ENCODE results near the gene SCMH1.

SCMH1 gene

GRCh38 chr1:41241749-41242341, at the start of gene SCMH1:
Gene SCMH1 (minus strand): TSS chr1:41242306. CDS start chr1:41186133, 56,173 bp downstream.
- in situ Hi-C loops (cut with MboI; ENCODE audit: low sequenced_read_pairs): no loop called here

- in situ Hi-C loops (cut with MboI; ENCODE audit: low sequenced_read_pairs): no loop called here
Measured at GRCh38 chr1:41291195-41291594, 49.1 kb upstream of the SCMH1 start.

- in situ Hi-C loops (cut with MboI; ENCODE audit: low sequenced_read_pairs): no loop called here
Measured at GRCh38 chr1:41289196-41289595, 47.1 kb upstream of the SCMH1 start.

GRCh38 chr1:41286992-41287391, 44.9 kb upstream of the SCMH1 start:
- in situ Hi-C loops (cut with MboI; ENCODE audit: low sequenced_read_pairs): no loop called here

GRCh38 chr1:41286486-41286885, 44.4 kb upstream of the SCMH1 start:
- in situ Hi-C loops (cut with MboI; ENCODE audit: low sequenced_read_pairs): no loop called here

GRCh38 chr1:41285818-41286217, 43.7 kb upstream of the SCMH1 start:
- in situ Hi-C loops (cut with MboI; ENCODE audit: low sequenced_read_pairs): no loop called here

- in situ Hi-C loops (cut with MboI; ENCODE audit: low sequenced_read_pairs): no loop called here
Measured at GRCh38 chr1:41284121-41284520, 42.0 kb upstream of the SCMH1 start.

GRCh38 chr1:41282679-41283317, 40.7 kb upstream of the SCMH1 start:
- in situ Hi-C loops (cut with MboI; ENCODE audit: low sequenced_read_pairs): no loop called here

- in situ Hi-C loops (cut with MboI; ENCODE audit: low sequenced_read_pairs): no loop called here
Measured at GRCh38 chr1:41281334-41281733, 39.2 kb upstream of the SCMH1 start.

- in situ Hi-C loops (cut with MboI; ENCODE audit: low sequenced_read_pairs): no loop called here
Measured at GRCh38 chr1:41280202-41281032, 38.3 kb upstream of the SCMH1 start.

- in situ Hi-C loops (cut with MboI; ENCODE audit: low sequenced_read_pairs): no loop called here
Measured at GRCh38 chr1:41278076-41278475, 36.0 kb upstream of the SCMH1 start.

GRCh38 chr1:41277371-41277975, 35.4 kb upstream of the SCMH1 start:
- in situ Hi-C loops (cut with MboI; ENCODE audit: low sequenced_read_pairs): no loop called here

GRCh38 chr1:41275831-41276230, 33.7 kb upstream of the SCMH1 start:
- in situ Hi-C loops (cut with MboI; ENCODE audit: low sequenced_read_pairs): no loop called here

GRCh38 chr1:41274752-41275545, 32.8 kb upstream of the SCMH1 start:
- in situ Hi-C loops (cut with MboI; ENCODE audit: low sequenced_read_pairs): no loop called here

- in situ Hi-C loops (cut with MboI; ENCODE audit: low sequenced_read_pairs): no loop called here
Measured at GRCh38 chr1:41272601-41273000, 30.5 kb upstream of the SCMH1 start.

GRCh38 chr1:41268154-41268770, 26.2 kb upstream of the SCMH1 start:
- in situ Hi-C loops (cut with MboI; ENCODE audit: low sequenced_read_pairs): no loop called here

GRCh38 chr1:41261926-41262618, 20.0 kb upstream of the SCMH1 start:
- in situ Hi-C loops (cut with MboI; ENCODE audit: low sequenced_read_pairs): no loop called here

- in situ Hi-C loops (cut with MboI; ENCODE audit: low sequenced_read_pairs): no loop called here
Measured at GRCh38 chr1:41260768-41261167, 18.7 kb upstream of the SCMH1 start.

- in situ Hi-C loops (cut with MboI; ENCODE audit: low sequenced_read_pairs): no loop called here
Measured at GRCh38 chr1:41259221-41259620, 17.1 kb upstream of the SCMH1 start.

GRCh38 chr1:41255978-41256377, 13.9 kb upstream of the SCMH1 start:
- in situ Hi-C loops (cut with MboI; ENCODE audit: low sequenced_read_pairs): no loop called here

Measured in hTERT RPE-1 (cell line).